Islet of Langerhans (tissue), 1 donor: ENCODE measurements around the gene FHIT.

ENCODE experiments used
- FAIRE-seq: peaks from one replicate; lab custom pipeline; 2011; peaks lifted over from hg19 to GRCh38; lab: Jason Lieb, UNC

The FHIT gene

DNA sequence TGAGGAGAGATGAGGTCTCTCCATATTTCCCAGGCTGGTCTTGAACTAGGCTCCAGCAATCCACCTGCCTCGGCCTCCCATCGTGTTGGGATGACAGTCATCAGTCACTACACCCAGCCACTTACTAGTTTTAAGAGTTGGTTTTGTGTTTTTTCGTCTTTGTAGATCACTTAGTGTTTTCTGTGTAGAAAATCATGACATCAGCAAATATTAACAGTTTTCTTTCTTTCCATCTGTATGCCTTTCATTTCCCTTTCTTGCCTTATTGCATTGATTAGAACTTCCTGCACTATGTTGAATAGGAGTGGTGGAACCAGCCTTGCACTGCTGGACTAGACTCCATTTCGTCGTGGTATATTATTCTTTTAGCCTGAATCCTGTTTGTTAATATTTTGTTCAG is 415.5 kb downstream of the FHIT start:
- FAIRE-seq = no peak

DNA sequence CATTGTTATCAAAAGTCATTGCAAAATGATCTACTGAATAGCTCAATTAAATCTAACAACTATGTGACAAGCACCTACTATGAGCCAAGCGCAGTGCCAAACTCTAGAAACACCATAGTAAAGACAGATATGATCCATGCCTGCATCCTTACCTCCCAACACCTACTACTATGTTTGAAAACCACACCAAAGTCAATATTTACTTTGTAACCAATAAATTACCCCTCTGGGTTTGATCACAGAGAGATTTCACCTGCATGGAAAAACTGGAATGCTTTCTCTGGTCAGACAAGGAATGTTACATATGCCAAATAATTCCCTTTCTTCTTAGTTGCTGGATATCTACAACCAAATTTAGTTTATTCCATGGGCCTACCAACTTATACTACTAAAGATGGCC is 422.2 kb downstream of the FHIT start:
- FAIRE-seq = no peak

DNA sequence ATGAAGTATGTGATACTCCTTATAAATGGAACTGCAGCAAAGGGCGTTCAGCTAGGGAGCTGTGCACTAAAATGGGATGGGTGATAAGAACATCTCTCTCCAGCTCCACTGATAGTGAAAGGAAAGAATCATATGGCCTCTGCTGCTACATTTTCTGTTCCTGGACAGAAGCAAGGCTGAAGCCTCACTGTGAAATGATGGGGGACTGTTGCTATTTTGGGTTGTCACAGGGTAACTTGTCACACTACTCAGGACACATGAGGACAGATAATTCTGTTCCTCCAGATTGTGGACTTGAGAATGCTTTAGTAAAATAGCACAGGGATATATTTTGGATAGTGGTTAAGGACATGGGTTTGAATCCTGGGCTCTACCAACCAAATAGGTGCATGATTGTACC is 423.6 kb downstream of the FHIT start:
- no peak for FAIRE-seq

DNA sequence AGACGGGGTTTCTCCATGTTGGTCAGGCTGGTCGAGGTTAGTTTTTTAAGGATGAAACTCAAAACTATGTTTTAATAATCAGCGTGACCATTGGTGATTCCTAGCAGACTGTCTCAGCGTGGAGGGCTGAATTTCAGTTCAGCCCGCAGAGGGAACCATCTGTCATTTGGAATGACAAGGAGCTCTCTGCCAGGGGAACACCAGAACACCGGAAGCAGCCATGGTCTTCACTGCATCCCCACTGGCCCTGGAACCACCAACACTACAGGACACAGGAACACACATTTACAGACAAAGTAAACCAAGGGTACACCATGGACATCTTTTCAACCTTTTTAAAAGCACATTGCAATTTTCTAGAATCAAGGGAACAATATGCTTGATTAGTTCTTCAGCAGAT is 424.7 kb downstream of the FHIT start:
- FAIRE-seq = no peak

DNA sequence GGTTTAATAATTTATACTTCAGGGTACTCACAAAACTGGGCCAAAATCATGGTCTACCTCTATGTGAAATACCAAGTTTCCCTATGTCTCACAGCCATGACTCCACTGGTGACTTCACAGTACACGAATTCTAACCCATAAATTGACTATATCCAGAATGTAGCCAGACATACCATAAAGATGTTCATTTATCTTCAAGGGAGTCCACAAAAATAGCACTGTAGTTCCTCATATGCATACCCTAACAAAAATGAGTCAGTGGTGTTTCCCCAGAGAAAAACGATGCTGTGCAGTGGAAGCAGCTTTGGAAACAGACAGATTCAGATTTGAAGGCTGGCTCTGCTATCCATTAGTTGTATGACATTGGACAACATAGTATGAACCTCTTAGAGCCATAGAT is 438.8 kb downstream of the FHIT start:
- FAIRE-seq = no peak

DNA sequence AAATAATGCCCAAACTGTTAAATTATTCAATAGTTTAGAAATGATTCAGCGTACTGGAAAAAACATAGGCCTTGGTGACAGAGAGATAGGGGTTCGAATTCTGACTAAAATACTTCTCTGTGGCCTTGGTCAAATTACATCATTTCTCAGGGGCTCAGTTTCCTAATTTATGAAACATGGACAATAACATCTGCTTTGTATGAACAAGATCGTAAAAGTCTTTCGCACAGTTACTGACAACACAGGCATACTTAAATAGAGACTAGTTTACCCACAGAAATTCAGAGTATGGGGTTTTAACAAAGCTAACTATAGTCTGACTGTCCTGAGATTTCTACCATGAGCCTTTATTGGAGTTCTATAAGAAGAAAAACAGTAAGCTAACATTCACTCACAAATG is 440.4 kb downstream of the FHIT start:
- FAIRE-seq = no peak

DNA sequence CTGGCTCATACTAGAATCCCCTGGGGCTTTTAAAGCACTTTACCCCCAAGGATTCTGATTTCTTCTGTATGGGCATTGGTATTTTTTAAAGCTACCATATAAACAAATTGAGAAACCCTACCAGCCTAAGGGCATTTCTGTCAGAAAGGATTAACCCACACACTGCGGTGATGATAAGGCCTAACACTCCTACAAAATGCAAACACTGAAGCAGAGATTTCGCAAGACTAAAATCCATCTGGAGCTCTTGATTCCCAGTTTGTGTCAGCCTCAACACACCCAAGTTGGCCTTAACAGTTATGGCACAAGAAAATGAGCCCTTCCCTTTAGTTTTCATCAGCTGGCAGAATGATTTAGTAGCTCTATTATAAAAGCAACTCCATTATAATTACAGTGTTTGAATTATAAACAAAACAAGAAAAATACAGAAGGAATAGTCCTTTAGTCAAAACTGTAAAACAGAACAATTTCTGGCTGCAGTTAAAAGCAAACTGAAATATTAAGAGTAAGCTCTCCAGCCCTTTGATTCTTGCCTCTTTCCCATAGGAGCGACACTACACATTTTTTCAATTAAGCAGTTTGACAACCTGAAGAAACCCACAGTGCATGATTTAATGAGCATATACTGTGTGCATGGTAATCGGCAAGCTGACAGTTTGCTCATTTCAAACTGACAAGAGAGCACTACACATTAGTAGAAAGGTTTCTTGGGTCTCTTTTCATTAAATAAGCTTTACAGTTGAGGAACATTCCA is 441.2 kb downstream of the FHIT start:
- no peak for FAIRE-seq

DNA sequence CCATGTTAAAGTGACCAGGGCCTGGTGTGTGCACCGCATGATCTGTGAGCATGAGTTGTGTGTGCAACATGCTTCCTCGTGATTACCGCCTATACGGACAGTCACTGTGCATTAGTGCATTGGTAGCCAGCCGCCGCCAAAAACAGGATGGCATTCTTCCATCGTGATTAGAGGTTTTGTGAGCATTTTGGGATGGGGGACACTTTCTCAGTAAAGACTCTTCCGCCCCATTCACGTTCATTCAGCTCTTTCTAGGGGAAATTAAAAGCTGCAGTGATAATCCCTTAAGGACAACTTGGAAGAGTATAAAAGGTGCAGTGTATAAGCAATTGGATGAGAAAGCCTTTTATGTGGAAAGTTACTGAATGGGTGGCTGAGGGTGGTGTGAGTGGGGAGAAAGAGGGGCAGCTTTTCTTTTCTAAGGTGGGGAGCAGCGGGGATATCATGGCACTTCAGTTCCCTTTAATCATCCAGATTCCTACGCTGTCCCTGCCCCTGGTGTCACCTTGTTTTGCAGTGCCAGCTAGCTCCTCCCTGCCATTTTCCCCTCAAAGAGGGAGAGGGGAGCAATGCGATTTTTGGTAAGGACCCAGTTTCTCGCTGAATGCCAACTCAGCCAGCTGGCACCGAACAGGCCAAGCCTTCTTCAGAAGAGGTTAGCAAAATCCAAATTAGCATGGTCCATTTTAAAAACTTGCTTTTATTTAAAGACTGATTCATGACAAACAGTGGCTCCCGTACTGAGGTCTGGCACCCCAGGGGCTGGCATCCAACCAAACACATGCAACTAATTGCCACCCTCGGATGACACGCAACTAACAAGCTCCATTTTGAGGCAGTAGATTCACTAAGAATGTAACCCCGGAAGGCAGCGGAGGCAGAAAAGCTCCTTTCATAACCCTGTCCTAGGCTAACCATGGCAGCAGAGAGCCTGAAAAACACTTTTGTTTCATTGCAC is 447.8 kb downstream of the FHIT start:
- FAIRE-seq = no peak

DNA sequence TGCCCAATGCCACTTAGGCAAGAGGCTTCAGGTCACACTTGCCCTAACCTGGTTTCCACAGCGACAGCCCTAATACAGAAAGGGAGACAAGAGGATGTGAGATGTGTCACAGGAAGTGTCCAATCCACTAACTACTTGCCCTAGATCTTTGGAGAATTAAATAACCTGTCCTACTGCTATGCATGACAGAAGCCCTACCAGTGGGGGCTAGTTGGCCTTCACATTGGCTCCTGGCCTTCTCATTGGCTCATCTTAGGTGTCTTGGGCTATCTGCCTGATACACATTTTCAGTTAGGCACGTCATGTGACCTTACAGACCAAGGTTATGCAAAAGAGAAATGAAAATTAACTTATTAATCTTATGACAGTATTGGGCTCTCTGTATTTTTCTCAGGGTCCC is 449.9 kb downstream of the FHIT start:
- no peak for FAIRE-seq

DNA sequence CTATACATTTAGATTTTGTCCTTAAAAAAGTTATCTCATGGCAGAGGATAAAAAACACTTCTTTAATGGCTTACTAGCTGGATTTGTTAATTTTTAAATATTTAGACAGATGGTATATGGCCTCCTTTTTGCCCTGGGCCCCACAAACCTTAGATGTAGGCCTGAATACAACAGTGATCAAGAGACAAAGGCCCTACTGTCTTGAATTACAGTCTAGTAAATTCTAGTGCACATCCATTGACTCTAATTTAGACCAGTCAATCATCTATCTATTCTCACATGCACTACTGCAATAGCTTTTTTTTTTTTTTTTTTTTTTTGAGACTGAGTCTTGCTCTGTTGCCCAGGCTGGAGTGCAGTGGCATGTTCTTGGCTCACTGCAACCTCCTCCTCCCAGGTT is 452.8 kb downstream of the FHIT start:
- no peak for FAIRE-seq

DNA sequence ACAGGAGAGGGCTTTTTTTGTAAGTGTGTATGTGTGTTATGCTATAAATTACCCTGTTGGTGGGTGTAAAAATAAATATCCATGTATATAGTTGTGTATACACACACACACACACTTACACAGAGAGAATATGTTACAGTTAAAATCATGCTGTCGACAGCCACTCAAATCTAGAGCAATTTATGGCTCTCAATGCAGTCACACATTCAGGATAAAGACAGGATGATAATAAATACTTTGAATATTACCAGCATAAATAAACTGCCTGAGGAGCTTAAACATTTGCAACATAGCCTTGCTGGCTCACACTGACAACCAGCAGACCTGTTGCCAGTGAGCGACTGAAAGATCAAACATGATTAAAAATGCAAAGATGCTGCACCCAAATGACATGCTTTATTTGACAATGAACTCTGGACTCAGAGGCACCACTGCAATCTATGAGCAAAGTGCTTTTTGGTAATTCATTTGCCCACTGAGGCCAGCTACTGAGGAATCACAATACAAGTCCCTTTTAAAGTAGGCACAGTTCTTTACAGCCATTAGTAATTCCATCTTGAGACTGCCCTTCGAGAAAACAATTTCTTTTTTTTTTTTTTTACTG is 458.9 kb downstream of the FHIT start:
- FAIRE-seq = no peak

DNA sequence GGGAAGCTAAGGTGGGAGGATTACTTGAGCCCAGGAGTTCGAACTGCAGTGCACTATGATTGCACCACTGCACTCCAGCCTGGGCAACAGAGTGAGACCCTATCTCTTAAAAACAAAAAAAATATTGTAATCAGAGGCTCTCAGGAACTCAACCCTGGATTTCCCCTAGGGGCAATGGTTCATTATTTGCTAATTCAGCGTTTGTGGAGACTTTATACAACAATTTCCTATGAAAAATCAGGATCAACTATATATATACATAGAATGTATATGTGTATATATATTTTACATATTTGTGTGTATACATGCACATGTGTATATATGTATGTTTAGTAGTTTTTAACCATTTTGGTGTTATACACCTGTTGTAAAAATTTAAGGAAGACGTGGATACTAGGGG is 463.1 kb downstream of the FHIT start:
- FAIRE-seq = no peak

DNA sequence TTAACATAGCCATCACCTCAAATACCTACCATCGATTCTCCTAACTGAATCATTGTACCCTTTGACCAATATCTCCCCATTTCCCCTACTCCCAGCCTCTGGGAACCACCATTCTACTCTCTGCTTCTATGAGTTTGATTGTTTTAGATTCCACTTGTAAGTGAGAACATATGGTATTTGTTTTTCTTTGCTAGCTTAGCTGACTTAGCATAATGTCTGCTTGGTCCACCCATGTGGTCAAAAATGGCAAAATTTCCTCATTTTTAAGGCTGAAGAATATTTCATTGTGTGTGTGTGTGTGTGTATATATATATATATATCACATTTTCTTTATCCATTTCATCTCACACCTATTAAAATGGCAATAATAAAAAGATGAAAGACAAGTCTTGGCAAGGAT is 469.3 kb downstream of the FHIT start:
- no peak for FAIRE-seq

DNA sequence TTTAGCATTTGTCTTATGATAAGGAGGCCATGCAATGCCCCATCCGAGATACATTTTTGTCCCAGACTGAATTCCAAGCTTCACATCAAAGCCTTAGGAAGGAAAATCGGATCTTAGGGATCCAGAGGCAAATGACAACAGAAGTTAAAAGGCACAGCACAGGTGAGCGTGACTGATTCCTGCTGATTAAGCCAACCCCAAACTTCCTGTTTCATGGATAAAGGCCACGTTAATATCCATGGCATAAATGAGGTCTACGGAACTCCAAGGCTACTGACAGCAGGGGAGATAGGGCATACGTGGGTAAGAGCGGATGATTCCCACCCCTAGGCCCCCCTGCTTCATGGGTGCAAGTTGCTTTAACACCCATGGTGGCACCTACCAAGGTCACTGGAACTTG is 471.6 kb downstream of the FHIT start:
- no peak for FAIRE-seq

DNA sequence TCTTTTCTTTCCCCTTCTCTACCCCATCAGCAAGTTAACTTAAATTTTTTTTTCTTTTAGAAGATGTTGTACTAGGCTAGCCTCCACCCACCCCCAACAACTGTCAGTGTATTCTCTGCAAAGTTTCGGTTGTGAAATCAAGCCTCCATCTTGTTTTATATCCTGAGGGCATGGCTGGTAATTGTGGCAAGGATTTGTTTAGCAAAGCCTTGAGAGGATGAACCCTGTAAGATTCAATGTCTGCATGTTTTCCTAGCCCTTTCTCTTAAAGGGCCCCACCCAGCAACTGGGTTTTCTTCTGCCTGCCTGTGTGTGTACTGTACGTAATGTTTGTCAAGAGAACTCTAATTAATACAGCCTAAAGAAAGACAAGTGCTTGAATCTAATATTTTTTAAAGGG is 475.3 kb downstream of the FHIT start:
- FAIRE-seq = no peak

DNA sequence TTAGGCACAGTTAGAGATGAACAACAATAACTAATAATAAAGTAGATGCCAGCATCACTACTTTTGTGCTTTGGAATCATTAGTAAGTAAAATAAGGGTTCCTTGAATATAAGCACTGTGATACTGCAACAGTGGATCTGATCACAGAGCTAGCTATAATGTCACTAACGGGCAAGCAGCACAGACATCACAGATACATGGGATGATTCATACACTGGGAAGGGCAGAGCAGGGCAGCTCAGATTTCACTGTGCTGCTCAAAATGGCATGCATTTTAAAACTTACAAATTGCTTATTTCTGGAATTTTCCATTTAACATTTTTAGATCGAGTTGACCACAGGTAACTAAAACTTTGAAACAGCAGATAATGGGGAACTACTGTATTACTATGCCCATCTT is 476.6 kb downstream of the FHIT start:
- no peak for FAIRE-seq

DNA sequence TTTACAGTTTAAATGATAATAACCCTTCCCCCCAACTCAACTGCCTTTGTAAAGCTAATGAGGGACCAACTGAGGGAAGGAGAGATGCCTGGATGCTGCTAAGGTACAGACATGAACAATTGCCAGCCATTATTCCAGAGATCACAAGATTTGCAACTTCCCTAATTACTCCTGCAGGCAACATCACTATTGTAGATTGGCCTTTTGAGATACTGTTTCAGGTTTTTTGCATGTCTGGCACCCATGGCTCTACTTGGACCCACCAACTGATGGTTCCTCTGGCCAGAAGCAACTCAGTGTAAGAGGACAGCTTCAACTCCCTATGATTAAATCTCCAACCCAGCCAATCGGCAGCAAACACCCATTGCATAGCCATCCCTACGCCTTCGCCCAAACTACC is 478.7 kb downstream of the FHIT start:
- FAIRE-seq = no peak

DNA sequence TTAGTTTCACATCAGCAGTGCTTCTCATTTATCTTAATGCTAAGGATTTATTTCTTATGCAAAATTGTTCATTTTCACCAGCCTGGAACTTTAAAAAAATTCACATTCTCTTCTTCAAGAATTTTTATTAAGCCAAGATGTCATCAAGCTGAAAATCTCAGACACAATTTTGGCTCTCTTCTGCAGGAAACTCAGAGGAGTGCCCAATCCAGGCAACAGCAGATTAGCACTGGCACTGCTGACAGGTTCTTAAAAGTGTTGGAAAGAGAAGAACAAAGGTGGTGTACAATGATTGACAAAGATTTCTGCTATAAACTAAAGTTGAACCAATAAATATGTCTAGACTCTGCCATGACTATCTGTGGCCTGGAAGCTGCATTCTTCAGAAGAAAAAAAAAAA is 479.5 kb downstream of the FHIT start:
- FAIRE-seq = no peak

DNA sequence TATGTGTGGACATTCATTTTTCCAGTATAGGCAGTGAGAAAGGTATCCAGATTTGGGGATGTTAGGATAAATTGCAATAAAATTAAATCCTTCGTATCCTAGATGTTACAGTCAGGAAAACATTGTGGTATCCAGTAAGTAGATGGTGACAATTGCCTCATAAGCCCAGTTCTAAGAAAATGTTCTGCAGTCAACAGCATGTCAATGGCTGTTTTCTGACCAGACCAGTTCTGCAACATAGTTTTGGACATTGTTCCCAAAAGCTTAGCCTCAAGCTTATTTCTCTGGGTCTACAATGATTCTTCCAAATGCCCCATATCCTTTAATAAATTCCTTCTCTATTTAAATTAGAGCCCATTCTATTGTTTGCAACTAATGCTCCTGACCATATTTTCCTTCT is 480.7 kb downstream of the FHIT start:
- no peak for FAIRE-seq

DNA sequence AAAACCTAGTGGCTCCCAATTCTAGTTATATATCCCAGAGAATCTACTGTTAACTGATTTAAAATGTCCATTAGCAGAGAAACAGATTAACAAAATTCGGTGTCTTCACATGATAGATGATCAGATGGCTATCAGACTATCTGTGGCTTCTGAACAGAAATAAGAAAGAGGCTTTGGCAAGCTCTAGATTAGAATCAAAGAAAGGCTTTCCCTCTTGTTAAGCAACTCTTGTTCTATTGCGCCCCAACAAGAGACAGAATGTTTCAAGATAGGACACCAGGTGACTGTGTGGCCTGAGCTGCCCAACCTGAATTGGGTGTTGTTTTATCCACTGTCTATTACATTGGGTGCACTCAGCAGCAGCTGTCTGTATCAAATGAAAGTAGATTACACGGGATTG is 483.7 kb downstream of the FHIT start:
- no peak for FAIRE-seq

DNA sequence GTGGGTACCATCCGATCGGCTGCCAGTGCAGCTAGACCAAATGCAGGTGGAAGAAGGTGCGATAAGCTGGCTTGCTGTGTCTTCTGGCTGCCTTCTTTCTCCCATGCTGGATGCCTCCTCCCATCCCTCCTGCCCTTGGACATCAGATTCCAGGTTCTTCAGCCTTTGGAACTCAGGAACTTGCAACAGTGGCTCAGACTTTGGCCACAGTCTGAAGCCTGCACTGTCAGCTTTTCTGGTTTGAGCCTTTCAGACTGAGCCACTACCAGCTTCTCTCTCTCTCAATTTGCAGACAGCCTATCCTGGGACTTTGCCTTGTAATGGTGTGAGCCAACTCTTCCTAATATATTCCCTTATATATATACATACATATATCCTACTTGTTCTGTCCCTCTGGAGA is 485.5 kb downstream of the FHIT start:
- no peak for FAIRE-seq

DNA sequence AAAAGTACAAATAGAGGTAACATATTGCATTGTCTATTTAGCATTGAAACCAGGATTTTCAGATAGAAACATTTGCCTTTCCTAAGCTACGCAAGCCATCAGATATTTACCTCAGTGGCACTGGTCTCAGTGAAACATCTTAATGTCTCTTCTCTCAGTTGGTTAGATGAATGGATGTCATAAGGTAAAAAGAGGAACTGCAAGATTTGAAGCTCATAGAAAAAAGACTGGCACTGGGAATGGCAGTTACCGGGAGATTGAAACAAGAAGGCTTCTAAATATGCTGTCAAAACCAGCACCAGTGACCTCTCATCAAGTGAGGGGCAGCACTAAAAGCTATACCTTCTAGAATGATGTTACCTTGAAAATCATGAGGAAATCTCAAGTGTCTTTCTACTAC is 486.4 kb downstream of the FHIT start:
- FAIRE-seq = no peak

DNA sequence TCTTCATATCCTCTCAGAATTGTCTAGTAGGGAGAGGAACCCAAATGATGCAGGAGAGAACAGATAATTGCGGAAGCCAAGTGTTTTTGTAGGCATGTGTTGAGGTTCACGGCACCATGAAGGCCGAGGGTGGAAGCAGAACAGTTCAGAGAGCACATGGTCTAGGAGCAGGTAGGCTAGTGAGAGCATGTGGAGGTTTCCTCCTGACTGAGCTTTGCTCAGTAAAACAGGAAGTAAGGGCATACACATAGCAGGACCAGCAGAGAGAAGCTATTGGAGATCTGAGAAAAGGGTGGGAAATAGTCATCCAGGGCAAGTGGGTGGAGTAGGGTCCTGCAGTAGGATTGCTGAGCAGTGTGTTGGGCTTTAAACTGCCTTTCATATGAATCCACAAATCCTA is 491.1 kb downstream of the FHIT start:
- FAIRE-seq = no peak
